Loucy (cell line): ENCODE results near the gene ATP1A2.

Source experiments
- H2AFZ ChIP-seq: fragments of 200-600 bp; sonication (generic); 2 replicates; pipeline ENCODE4 v1.6.0; 2016; ENCODE audit warnings: antibody characterized with exemption, mild to moderate bottlenecking, low read length, moderate library complexity
- H3F3A ChIP-seq: fragments of 200-600 bp; 2 replicates; pipeline ENCODE4 v1.6.0; 2016; ENCODE audit warnings: antibody characterized with exemption, low read depth, mild to moderate bottlenecking
- H3K27me3 ChIP-seq: fragments of 200-600 bp; sonication (generic); 2 replicates; pipeline ENCODE4 v1.6.1; 2014; ENCODE audit warnings: low read length, mild to moderate bottlenecking; ENCODE audit not compliant: insufficient read depth, poor library complexity, severe bottlenecking
- H3K36me3 ChIP-seq: fragments of 200-600 bp; sonication (generic); 2 replicates; pipeline ENCODE4 v1.6.1; 2016; ENCODE audit warnings: low read length; ENCODE audit not compliant: insufficient read depth
- H3K4me1 ChIP-seq: fragments of 200-600 bp; sonication (generic); 2 replicates; pipeline ENCODE4 v1.5.1; 2014; ENCODE audit warnings: low read length, mild to moderate bottlenecking; ENCODE audit not compliant: insufficient read depth, poor library complexity, severe bottlenecking
- H3K4me2 ChIP-seq: fragments of 200-600 bp; sonication (generic); 2 replicates; pipeline ENCODE4 v1.6.0; 2014; ENCODE audit warnings: antibody characterized with exemption, low read length, low read depth, mild to moderate bottlenecking; ENCODE audit not compliant: poor library complexity, severe bottlenecking
- H3K4me3 ChIP-seq: fragments of 200-600 bp; sonication (generic); 2 replicates; pipeline ENCODE4 v1.5.1; 2014; ENCODE audit warnings: low read length, mild to moderate bottlenecking, mixed read lengths; ENCODE audit not compliant: poor library complexity, severe bottlenecking
- H3K79me2 ChIP-seq: fragments of 200-600 bp; sonication (generic); 2 replicates; pipeline ENCODE4 v1.6.1; 2014; ENCODE audit warnings: low read length; ENCODE audit not compliant: insufficient read depth
- H3K9ac ChIP-seq: fragments of 200-600 bp; sonication (generic); 2 replicates; pipeline ENCODE4 v1.6.0; 2014; ENCODE audit warnings: mild to moderate bottlenecking, low read depth, low read length, moderate library complexity; ENCODE audit not compliant: poor library complexity, severe bottlenecking
- H3K9me2 ChIP-seq: fragments of 200-600 bp; sonication (generic); replicated peaks from 2 replicates; pipeline ENCODE4 v1.6.1; 2016; ENCODE audit warnings: low read depth, low read length, mixed read lengths
- H3K9me3 ChIP-seq: fragments of 200-600 bp; sonication (generic); 2 replicates; pipeline ENCODE4 v1.6.1; 2014; ENCODE audit warnings: mild to moderate bottlenecking, antibody characterized with exemption, low read length, low read depth; ENCODE audit not compliant: insufficient read depth
- H4K20me1 ChIP-seq: fragments of 200-600 bp; sonication (generic); 2 replicates; pipeline ENCODE4 v1.6.0; 2014; ENCODE audit warnings: antibody characterized with exemption, low read length, mild to moderate bottlenecking; ENCODE audit not compliant: insufficient read depth, poor library complexity, severe bottlenecking
- EZH2phosphoT487 ChIP-seq: fragments of 200-600 bp; IDR thresholded peaks from 2 replicates; pipeline ENCODE4 v1.6.1; 2018; ENCODE audit warnings: antibody characterized with exemption, mild to moderate bottlenecking, moderate library complexity, borderline replicate concordance
- TF ChIP-seq, protein P1 (sequence below): fragments of 200-600 bp; sonication (generic); conservative IDR thresholded peaks from 2 replicates; pipeline ENCODE4 v1.5.1; 2014; ENCODE audit warnings: mild to moderate bottlenecking, antibody characterized with exemption, low read length

ATP1A2 gene

GRCh38 chr1:160167580-160167979, 52.0 kb downstream of the ATP1A2 start:
- no peaks in the 10 kb centered on the region for H3K79me2 ChIP-seq
- no peaks in the 10 kb centered on the region for H3K9me2 ChIP-seq
- no peak for TF ChIP-seq EZH2phosphoT487
- TF ChIP-seq, protein P1, sequence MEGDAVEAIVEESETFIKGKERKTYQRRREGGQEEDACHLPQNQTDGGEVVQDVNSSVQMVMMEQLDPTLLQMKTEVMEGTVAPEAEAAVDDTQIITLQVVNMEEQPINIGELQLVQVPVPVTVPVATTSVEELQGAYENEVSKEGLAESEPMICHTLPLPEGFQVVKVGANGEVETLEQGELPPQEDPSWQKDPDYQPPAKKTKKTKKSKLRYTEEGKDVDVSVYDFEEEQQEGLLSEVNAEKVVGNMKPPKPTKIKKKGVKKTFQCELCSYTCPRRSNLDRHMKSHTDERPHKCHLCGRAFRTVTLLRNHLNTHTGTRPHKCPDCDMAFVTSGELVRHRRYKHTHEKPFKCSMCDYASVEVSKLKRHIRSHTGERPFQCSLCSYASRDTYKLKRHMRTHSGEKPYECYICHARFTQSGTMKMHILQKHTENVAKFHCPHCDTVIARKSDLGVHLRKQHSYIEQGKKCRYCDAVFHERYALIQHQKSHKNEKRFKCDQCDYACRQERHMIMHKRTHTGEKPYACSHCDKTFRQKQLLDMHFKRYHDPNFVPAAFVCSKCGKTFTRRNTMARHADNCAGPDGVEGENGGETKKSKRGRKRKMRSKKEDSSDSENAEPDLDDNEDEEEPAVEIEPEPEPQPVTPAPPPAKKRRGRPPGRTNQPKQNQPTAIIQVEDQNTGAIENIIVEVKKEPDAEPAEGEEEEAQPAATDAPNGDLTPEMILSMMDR = 0 out of 2 replicates have a peak, but pooled peaks have one; percentile 33
- H2AFZ ChIP-seq = no peak overlapping the region
- no peak overlapping the region for H3K4me2 ChIP-seq
- H3K36me3 ChIP-seq = no peaks in the 10 kb centered on the region
- no peaks in the 10 kb centered on the region for H3K27me3 ChIP-seq
- no peak overlapping the region for H3K9ac ChIP-seq
- H4K20me1 ChIP-seq = no peaks in the 10 kb centered on the region
- peaks cover 24% of the 10 kb centered on the region for H3K4me1 ChIP-seq
- no peak overlapping the region for H3K4me3 ChIP-seq
- 0 out of 2 replicates have a peak, but pooled peaks cover 6% of the 10 kb centered on the region for H3F3A ChIP-seq
- H3K9me3 ChIP-seq = no peaks in the 10 kb centered on the region

DNA sequence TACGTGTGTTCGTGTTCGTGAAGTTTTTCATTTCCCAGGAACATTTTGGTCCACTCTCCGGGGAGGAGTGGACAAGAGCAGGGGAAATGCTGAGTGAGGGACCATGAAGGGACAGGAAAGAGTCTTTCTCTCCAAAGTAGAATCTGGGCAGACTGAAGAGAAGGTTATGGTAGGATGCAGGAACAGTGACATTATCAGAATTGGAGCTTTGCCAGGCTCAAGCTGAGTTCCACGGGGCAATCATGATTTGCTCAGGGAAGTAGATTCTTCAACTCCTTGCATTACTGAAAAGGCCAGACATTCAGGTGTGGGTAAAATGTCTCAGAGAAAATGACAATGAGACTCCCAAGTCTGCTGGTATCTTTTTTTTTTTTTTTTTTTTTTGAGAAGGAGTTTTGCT, 52.5 kb downstream of the ATP1A2 start:
- Histone ChIP-seq H3K27me3 (no peaks in the 10 kb centered on the region), H3K4me2 (no peak overlapping the region), H3K36me3 (no peaks in the 10 kb centered on the region), H3K4me1 (peaks cover 24% of the 10 kb centered on the region), H3K9me2 (no peaks in the 10 kb centered on the region), H3K9ac (no peak overlapping the region), H3K4me3 (no peak overlapping the region), H2AFZ (no peak overlapping the region), H3K9me3 (no peaks in the 10 kb centered on the region), H3K79me2 (no peaks in the 10 kb centered on the region), H3F3A (0 out of 2 replicates have a peak, but pooled peaks cover 6% of the 10 kb centered on the region), H4K20me1 (no peaks in the 10 kb centered on the region)
- TF ChIP-seq, protein P1 = no peak
- TF ChIP-seq EZH2phosphoT487 = no peak

- Histone ChIP-seq H4K20me1 (no peaks in the 10 kb centered on the region), H3K79me2 (no peaks in the 10 kb centered on the region), H3K9ac (peak overlapping the region; percentile 33), H3K4me2 (peak overlapping the region; percentile 70), H3K4me3 (peak overlapping the region; percentile 60), H3K27me3 (no peaks in the 10 kb centered on the region), H3K9me3 (no peaks in the 10 kb centered on the region), H3K36me3 (no peaks in the 10 kb centered on the region), H2AFZ (peak overlapping the region; percentile 84), H3F3A (0 out of 2 replicates have a peak, but pooled peaks cover 6% of the 10 kb centered on the region), H3K9me2 (no peaks in the 10 kb centered on the region), H3K4me1 (peaks cover 24% of the 10 kb centered on the region)
- TF ChIP-seq EZH2phosphoT487 = no peak
- TF ChIP-seq, protein P1 = no peak
These were observed 53.2 kb downstream of the ATP1A2 start for GRCh38 chr1:160168609-160169369.
